MM.1S (cell line): ENCODE results near the gene RPH3AL.
"Not testable (repeated sequence)": the region's sequence is repeated elsewhere in the genome, so short reads cannot be mapped to it uniquely, and the experiment has no call there.

Experiments
- DNase-seq: peaks from one replicate; pipeline ENCODE4 v3.0.0-alpha.2; 2015
- H2AFZ ChIP-seq: fragments of 300-600 bp; sonication (generic); 2 replicates; pipeline ENCODE4 v1.6.0; 2016; ENCODE audit warnings: antibody characterized with exemption, low read length
- H3F3A ChIP-seq: fragments of 300-600 bp; sonication (generic); 2 replicates; pipeline ENCODE4 v1.6.1; 2016; ENCODE audit warnings: mild to moderate bottlenecking, antibody characterized with exemption, low read length, moderate library complexity, mixed read lengths; ENCODE audit not compliant: insufficient read depth
- H3K27ac ChIP-seq: fragments of 300-600 bp; sonication (generic); 2 replicates; pipeline ENCODE4 v1.5.1; 2016; ENCODE audit warnings: mild to moderate bottlenecking, low read length
- H3K27me3 ChIP-seq: fragments of 300-600 bp; sonication (generic); replicated peaks from 2 replicates; pipeline ENCODE4 v1.6.0; 2016; ENCODE audit warnings: low read length; ENCODE audit not compliant: insufficient read depth
- H3K36me3 ChIP-seq: fragments of 300-600 bp; sonication (generic); replicated peaks from 2 replicates; pipeline ENCODE4 v1.6.1; 2016; ENCODE audit warnings: mild to moderate bottlenecking, low read length, mixed read lengths; ENCODE audit not compliant: insufficient read depth
- H3K4me1 ChIP-seq: fragments of 300-600 bp; sonication (generic); 2 replicates; pipeline ENCODE4 v1.6.1; 2016; ENCODE audit warnings: low read length, mixed read lengths
- H3K4me2 ChIP-seq: fragments of 300-600 bp; sonication (generic); 2 replicates; pipeline ENCODE4 v1.6.0; 2016; ENCODE audit warnings: low read depth, low read length
- H3K4me3 ChIP-seq: fragments of 300-600 bp; sonication (generic); 2 replicates; pipeline ENCODE4 v1.5.1; 2016; ENCODE audit warnings: low read length, mixed read lengths
- H3K79me2 ChIP-seq: fragments of 300-600 bp; sonication (generic); 2 replicates; pipeline ENCODE4 v1.6.1; 2016; ENCODE audit warnings: mixed run types, low read length, mixed read lengths
- H3K9ac ChIP-seq: fragments of 300-600 bp; sonication (generic); 2 replicates; pipeline ENCODE4 v1.6.1; 2016; ENCODE audit warnings: low read length, mixed read lengths
- H3K9me2 ChIP-seq: fragments of 300-600 bp; sonication (generic); replicated peaks from 2 replicates; pipeline ENCODE4 v1.6.1; 2016; ENCODE audit warnings: mild to moderate bottlenecking, low read length, mixed read lengths; ENCODE audit not compliant: insufficient read depth
- H3K9me3 ChIP-seq: fragments of 300-600 bp; sonication (generic); replicated peaks from 2 replicates; pipeline ENCODE4 v1.6.1; 2016; ENCODE audit warnings: mild to moderate bottlenecking, low read length, mixed read lengths; ENCODE audit not compliant: insufficient read depth
- H4K20me1 ChIP-seq: fragments of 300-600 bp; sonication (generic); 2 replicates; pipeline ENCODE4 v1.6.1; 2016; ENCODE audit warnings: mild to moderate bottlenecking, low read length, moderate library complexity, mixed read lengths; ENCODE audit not compliant: insufficient read depth
- CTCF ChIP-seq: fragments of 300-600 bp; sonication (generic); IDR thresholded peaks from 2 replicates; pipeline ENCODE4 v1.5.1; 2016; ENCODE audit warnings: antibody characterized with exemption, low read length, mixed read lengths
- EZH2 ChIP-seq: fragments of 300-600 bp; sonication (generic); optimal IDR thresholded peaks from 2 replicates; pipeline ENCODE3; 2017; ENCODE audit warnings: low read depth, mild to moderate bottlenecking, antibody characterized with exemption, low read length, mixed read lengths
- EZH2phosphoT487 ChIP-seq: fragments of 300-600 bp; sonication (generic); IDR thresholded peaks from 2 replicates; pipeline ENCODE4 v1.6.1; 2018; ENCODE audit warnings: antibody characterized with exemption, low read length

RPH3AL gene

DNA sequence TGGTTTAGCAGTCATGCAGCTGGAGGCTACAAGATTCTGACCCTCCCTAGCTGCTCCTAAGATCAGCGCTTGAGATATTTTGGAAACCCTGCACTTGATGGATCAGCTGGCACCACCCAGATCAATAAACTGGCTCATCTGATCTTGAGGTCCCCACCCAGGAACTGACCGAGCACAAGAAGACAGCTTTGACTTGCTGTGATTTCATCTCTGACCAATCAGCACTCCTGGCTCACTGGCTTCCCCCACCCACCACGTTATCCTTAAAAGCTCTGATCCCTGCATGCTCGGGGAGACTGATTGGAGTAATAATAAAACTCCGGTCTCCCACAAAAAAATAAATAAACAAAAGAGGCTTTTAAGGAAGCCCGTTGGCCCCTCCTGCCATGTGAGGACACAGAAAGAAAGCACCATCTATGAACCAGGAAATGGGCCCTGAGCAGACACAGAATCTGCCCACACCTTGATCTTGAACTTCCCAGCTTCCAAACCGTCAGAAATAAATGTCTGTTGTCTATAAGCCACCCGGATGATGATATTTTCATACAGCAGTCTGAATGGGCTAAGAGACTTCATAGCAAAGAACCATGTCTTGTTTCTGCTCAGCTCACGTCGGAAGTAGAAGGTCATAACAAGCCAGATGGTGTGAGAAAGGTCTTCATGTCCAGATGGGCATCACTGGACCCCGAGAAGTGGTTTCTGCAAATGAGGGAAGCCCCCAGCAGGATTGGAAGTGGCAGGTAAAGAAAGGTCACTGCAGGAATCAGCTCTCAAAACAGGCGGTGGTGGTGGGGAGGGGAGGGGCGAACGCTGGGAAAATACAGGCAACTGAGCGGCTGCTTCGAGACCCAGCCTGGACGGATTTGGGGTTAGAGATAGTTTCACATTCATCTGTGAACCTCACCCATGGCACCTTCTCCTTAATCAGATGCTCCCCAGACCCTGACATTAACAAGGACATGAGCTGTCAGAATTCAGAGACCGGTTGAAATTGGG is 19.8 kb upstream of the RPH3AL start:
- Histone ChIP-seq H3K27ac (no peak overlapping the region), H3F3A (no peaks in the 10 kb centered on the region), H3K4me3 (no peak overlapping the region), H3K9me3 (no peaks in the 10 kb centered on the region), H2AFZ (no peak overlapping the region), H4K20me1 (no peaks in the 10 kb centered on the region), H3K9ac (no peak overlapping the region), H3K4me1 (no peaks in the 10 kb centered on the region), H3K4me2 (no peak overlapping the region), H3K27me3 (peaks cover 75% of the 10 kb centered on the region), H3K9me2 (no peaks in the 10 kb centered on the region), H3K79me2 (no peaks in the 10 kb centered on the region), H3K36me3 (no peaks in the 10 kb centered on the region)
- DNase-seq = no peak
- TF ChIP-seq EZH2phosphoT487 (no peak), EZH2 (no peak), CTCF (no peak)

DNA sequence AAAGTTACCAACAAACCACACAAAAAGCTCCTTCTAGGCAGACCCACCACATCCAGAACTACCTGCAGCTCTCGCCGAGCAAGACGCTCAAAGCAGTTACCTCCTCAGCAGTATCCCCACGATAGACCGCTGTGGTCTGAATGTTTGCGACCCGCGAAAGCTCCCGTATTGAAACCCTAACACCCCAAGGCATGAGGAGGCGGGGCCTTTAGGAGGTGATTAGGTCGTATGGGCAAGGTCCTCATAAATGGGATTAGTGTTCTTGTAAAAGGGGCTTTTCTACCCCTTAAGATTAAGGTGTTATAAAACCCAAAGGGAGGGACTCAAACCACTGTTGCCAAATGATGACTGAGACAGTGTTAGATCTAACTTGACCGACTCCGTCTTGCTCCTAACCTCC is 19.0 kb upstream of the RPH3AL start:
- Histone ChIP-seq H3K79me2 (no peaks in the 10 kb centered on the region), H3F3A (no peaks in the 10 kb centered on the region), H2AFZ (no peak overlapping the region), H3K4me3 (no peak overlapping the region), H3K9me2 (no peaks in the 10 kb centered on the region), H3K9ac (no peak overlapping the region), H3K4me2 (no peak overlapping the region), H3K27ac (no peak overlapping the region), H3K36me3 (no peaks in the 10 kb centered on the region), H3K4me1 (no peaks in the 10 kb centered on the region), H4K20me1 (no peaks in the 10 kb centered on the region), H3K9me3 (no peaks in the 10 kb centered on the region), H3K27me3 (peaks cover 69% of the 10 kb centered on the region)
- no peak for TF ChIP-seq EZH2
- TF ChIP-seq EZH2phosphoT487 = no peak
- TF ChIP-seq CTCF = no peak
- DNase-seq = no peak

DNA sequence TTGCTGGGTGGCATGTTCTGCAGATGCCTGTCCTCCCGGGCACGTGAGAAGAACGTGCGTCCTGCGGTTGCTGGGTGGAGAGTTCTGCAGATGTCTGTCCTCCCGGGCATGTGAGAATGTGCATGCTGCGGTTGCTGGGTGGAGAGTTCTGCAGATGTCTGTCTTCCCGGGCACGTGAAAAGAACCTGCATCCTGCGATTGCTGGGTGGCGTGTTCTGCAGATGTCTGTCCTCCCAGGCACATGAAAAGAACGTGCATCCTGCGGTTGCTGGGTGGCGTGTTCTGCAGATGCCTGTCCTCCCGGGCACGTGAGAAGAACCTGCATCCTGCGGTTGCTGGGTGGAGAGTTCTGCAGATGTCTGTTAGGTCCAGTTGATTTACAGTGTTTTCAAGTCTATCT is 15.0 kb upstream of the RPH3AL start:
- H3F3A ChIP-seq, H3K4me2 ChIP-seq, H3K9me2 ChIP-seq, H3K4me1 ChIP-seq, H3K36me3 ChIP-seq, H2AFZ ChIP-seq, H3K4me3 ChIP-seq, H3K9ac ChIP-seq, DNase-seq, H4K20me1 ChIP-seq, H3K9me3 ChIP-seq, H3K27ac ChIP-seq, H3K79me2 ChIP-seq: not testable (repeated sequence)
- H3K27me3 ChIP-seq = peaks cover 73% of the 10 kb centered on the region

DNA sequence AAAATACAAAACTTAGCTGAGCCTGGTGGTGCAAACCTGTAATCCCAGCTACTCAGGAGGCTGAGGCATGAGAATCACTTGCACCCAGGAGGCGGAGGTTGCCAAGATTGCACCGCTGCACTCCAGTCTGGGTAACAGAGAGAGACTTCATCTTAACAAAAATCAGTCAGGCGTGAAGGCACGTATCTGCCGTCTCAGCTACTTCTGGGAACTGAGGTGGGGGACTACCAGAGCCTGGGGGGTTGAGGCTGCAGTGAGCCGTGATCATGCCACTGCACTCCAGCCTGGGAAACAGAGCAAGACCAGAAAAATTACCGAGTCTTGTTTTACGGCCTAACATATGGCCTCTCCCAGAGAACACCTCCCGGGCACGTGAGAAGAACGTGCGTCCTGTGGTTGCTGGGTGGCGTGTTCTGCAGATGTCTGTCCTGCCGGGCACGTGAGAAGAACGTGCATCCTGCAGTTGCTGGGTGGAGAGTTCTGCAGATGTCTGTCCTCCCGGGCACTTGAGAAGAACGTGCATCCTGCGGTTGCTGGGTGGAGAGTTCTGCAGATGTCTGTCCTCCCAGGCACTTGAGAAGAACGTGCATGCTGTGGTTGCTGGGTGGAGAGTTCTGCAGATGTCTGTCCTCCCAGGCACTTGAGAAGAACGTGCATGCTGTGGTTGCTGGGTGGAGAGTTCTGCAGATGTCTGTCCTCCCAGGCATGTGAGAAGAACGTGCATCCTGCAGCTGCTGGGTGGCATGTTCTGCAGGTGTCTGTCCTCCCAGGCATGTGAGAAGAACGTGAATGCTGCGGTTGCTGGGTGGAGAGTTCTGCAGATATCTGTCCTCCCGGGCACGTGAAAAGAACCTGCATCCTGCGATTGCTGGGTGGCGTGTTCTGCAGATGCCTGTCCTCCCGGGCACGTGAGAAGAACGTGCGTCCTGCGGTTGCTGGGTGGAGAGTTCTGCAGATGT is 14.3 kb upstream of the RPH3AL start:
- not testable (repeated sequence) for DNase-seq, H3K9me2 ChIP-seq, H2AFZ ChIP-seq, H3K9me3 ChIP-seq, H3K27ac ChIP-seq, H3K36me3 ChIP-seq, H3K4me1 ChIP-seq, H3K79me2 ChIP-seq, H4K20me1 ChIP-seq, H3K4me3 ChIP-seq, H3F3A ChIP-seq, H3K9ac ChIP-seq, H3K4me2 ChIP-seq
- H3K27me3 ChIP-seq = peaks cover 68% of the 10 kb centered on the region
